IPS-18c (cell line): ENCODE data around the gene RGS10.
A peak's percentile ranks its signal among the peaks of the same experiment; 100 is the strongest.

Experiments
- H3K4me3 ChIP-seq: 2 replicates; pipeline ENCODE4 v1.7.0; 2013; ENCODE audit warnings: low read depth, mild to moderate bottlenecking, low read length, moderate library complexity; ENCODE audit not compliant: insufficient read depth
- H3K9me3 ChIP-seq: one replicate; pipeline ENCODE4 v1.6.1; 2013; ENCODE audit warnings: mild to moderate bottlenecking, low read length, moderate library complexity; ENCODE audit not compliant: control insufficient read depth, insufficient read depth

RGS10 gene

GRCh38 chr10:119505588-119506315 lies 36.8 kb downstream of the RGS10 start:
- H3K9me3 ChIP-seq: no peaks in the 10 kb centered on the region
- no peak overlapping the region for H3K4me3 ChIP-seq

- Histone ChIP-seq H3K9me3 (no peaks in the 10 kb centered on the region), H3K4me3 (no peak overlapping the region)
These were observed 37.4 kb downstream of the RGS10 start for GRCh38 chr10:119505131-119505551.

- H3K4me3 ChIP-seq: no peak overlapping the region
- H3K9me3 ChIP-seq: no peaks in the 10 kb centered on the region
These were observed 37.9 kb downstream of the RGS10 start for GRCh38 chr10:119504651-119505050.

GRCh38 chr10:119503821-119504220 lies 38.7 kb downstream of the RGS10 start:
- Histone ChIP-seq H3K9me3 (no peaks in the 10 kb centered on the region), H3K4me3 (no peak overlapping the region)

- H3K9me3 ChIP-seq: no peaks in the 10 kb centered on the region
- no peak overlapping the region for H3K4me3 ChIP-seq
These were observed 39.8 kb downstream of the RGS10 start for GRCh38 chr10:119502618-119503155.

- H3K4me3 ChIP-seq: no peak overlapping the region
- H3K9me3 ChIP-seq: no peaks in the 10 kb centered on the region
These were observed 40.3 kb downstream of the RGS10 start for GRCh38 chr10:119502209-119502608.

- H3K4me3 ChIP-seq: no peak overlapping the region
- no peaks in the 10 kb centered on the region for H3K9me3 ChIP-seq
These were observed 40.8 kb downstream of the RGS10 start for GRCh38 chr10:119501690-119502089.

GRCh38 chr10:119500821-119501220 lies 41.7 kb downstream of the RGS10 start:
- Histone ChIP-seq H3K4me3 (no peak overlapping the region), H3K9me3 (no peaks in the 10 kb centered on the region)

- Histone ChIP-seq H3K4me3 (no peak overlapping the region), H3K9me3 (no peaks in the 10 kb centered on the region)
These were observed 42.3 kb downstream of the RGS10 start for GRCh38 chr10:119500123-119500795.

GRCh38 chr10:119499677-119500002 lies 42.9 kb downstream of the RGS10 start:
- Histone ChIP-seq H3K9me3 (no peaks in the 10 kb centered on the region), H3K4me3 (no peak overlapping the region)

- H3K9me3 ChIP-seq: no peaks in the 10 kb centered on the region
These were observed 43.4 kb downstream of the RGS10 start for GRCh38 chr10:119498889-119499676.

GRCh38 chr10:119497243-119497642 lies 45.3 kb downstream of the RGS10 start:
- H3K4me3 ChIP-seq: no peak overlapping the region
- no peaks in the 10 kb centered on the region for H3K9me3 ChIP-seq

More at GRCh38 chr10:119498889-119499676, 43.4 kb downstream of the RGS10 start:
- H3K4me3 ChIP-seq: no peak overlapping the region

- no peak overlapping the region for H3K4me3 ChIP-seq
- no peaks in the 10 kb centered on the region for H3K9me3 ChIP-seq
These were observed 46.2 kb downstream of the RGS10 start for GRCh38 chr10:119496273-119496672.

- H3K9me3 ChIP-seq: no peaks in the 10 kb centered on the region
- H3K4me3 ChIP-seq: no peak overlapping the region
These were observed 47.0 kb downstream of the RGS10 start for GRCh38 chr10:119495545-119495944.

- H3K9me3 ChIP-seq: no peaks in the 10 kb centered on the region
- H3K4me3 ChIP-seq: no peak overlapping the region
These were observed 47.5 kb downstream of the RGS10 start for GRCh38 chr10:119495021-119495505.

GRCh38 chr10:119494236-119495020 lies 48.1 kb downstream of the RGS10 start:
- H3K4me3 ChIP-seq: no peak overlapping the region
- no peaks in the 10 kb centered on the region for H3K9me3 ChIP-seq

- Histone ChIP-seq H3K4me3 (peak overlapping the region; percentile 9; the same call in 1 of the 2 replicates), H3K9me3 (no peaks in the 10 kb centered on the region)
These were observed 49.4 kb downstream of the RGS10 start for GRCh38 chr10:119493155-119493554.
